Measurements from ENCODE around the gene SOX12.
A peak's percentile ranks its signal among the peaks of the same experiment; 100 is the strongest.
"Not testable (repeated sequence)": the region's sequence is repeated elsewhere in the genome, so short reads cannot be mapped to it uniquely, and the experiment has no call there.

SOX12 gene

DNA sequence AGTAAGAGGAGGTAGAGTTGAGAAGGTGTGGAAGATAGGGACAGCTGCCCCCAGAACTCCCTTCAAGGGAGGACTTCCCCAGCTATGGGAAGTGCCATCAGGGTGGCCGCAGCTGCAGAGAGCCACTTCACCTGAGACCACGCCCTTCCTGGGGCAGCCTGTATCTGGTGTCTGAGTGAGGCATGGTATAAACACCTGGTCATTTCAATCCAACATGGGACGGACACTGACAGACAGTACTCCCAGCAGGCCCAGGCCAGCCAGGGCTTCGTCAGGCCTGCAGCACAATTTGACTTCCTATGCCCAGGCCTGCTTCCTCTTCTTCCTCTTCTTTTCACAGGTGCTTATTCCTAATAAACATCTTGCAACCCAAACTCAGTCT lies 4.5 kb downstream of the SOX12 start:
- H3K36me3 Mint-ChIP-seq: peaks cover 1 to 8% of the 10 kb centered on the region in 2 donors
- H3K27me3 Mint-ChIP-seq: no peaks in the 10 kb centered on the region
- H3K4me3 Mint-ChIP-seq: no peak overlapping the region
- no peak for DNase-seq
- no peaks in the 10 kb centered on the region for H3K9me3 Mint-ChIP-seq
- peaks cover 28 to 35% of the 10 kb centered on the region in 2 donors for H3K4me1 Mint-ChIP-seq
- H3K27ac Mint-ChIP-seq: peak overlapping the region; percentile 31
- ATAC-seq (replicated peaks): no peak

DNA sequence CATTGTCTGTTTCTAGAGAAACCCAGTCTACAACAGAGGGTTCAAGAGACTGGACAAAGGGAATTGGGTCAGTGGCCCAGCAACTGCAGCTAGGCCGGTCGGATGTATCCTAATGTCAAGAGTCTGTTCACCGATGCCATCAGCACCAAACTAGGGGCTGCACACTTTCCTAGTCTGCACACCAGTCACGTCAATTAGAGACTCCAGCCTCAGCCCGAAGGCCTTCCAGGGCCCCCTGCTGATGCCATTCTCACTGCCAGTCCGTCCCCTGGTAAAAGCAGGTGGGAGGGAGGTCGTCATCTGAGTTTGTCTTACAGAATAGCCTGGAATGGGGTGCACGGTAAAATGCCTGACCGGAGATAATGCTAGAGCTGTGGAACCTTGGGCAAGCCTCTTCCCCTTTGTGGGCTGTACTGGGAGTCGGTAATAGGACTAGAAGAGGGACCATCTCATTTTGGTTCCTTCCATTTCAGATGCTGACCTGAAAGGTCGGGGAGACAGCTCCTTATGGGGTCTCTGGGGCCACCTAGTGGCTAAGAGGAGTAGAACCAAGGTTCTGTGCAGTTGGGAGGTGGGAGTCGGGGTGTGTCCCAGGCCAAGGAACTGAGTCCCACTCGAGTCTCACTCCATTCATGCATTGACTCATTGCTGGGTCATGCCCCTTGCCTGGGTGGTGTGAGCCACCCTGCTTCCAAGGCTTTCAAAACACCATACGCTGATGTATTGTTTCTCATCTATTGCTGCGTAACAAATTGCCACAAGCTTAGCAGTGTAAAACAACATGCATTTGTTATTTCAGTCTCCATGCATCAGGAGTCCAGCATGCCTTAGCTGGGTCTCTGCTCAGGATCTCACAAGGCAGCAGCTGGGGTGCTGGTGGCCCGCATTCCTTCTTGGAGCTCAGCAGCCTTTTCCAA lies 5.1 kb downstream of the SOX12 start:
- Mint-ChIP-seq H3K4me3 (no peak overlapping the region), H3K36me3 (peaks cover 1 to 8% of the 10 kb centered on the region in 2 donors), H3K27me3 (no peaks in the 10 kb centered on the region), H3K9me3 (no peaks in the 10 kb centered on the region), H3K4me1 (peaks cover 28 to 35% of the 10 kb centered on the region in 2 donors), H3K27ac (peak overlapping the region; percentile 31)
- DNase-seq (peak; percentile 51), ATAC-seq (replicated peaks) (peak; percentile 66 to 70)

DNA sequence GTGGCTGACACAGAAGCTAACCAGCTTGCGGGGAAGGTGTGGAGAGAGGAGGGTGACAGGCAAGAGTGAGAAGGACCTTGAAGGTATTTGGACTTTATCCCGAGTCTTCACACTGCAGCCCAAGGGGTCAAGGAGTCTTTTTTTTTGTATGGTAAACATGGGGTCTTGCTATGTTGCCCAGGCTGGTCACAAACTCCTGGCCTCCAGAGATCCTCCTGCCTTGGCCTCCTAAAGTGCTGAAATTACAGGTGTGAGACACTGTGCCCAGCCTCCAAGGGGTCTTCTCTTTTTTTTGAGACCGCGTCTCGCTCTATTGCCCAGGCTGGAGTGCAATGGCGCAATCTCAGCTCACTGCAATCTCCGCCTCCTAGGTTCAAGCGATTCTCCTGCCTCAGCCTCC lies 9.2 kb downstream of the SOX12 start:
- H3K27ac Mint-ChIP-seq: no peak overlapping the region
- no peak for ATAC-seq (replicated peaks)
- H3K36me3 Mint-ChIP-seq: peaks cover 0 to 4% of the 10 kb centered on the region in 2 donors
- H3K9me3 Mint-ChIP-seq: no peaks in the 10 kb centered on the region
- H3K4me3 Mint-ChIP-seq: no peak overlapping the region
- no peak for DNase-seq
- peaks cover 22 to 30% of the 10 kb centered on the region in 2 donors for H3K4me1 Mint-ChIP-seq
- H3K27me3 Mint-ChIP-seq: no peaks in the 10 kb centered on the region

DNA sequence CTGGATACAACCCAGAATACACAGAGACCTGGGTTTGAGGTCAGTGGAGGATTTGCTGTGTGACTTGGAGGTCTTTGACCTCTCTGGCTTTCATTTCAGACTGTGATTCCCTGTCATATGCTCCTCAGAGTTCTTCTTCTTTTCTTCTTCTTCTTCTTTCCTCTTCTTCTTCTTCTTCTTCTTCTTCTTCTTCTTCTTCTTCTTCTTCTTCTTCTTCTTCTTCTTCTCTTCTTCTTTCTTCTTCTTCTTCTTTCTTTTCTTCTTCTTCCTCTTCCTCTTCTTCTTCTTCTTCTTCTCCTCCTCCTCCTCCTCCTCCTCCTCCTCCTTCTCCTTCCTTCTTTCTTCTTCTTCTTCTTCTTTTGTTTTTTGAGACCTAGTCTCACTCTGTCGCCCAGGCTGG lies 10.7 kb downstream of the SOX12 start:
- not testable (repeated sequence) for ATAC-seq (replicated peaks); DNase-seq; H3K36me3 Mint-ChIP-seq; H3K9me3 Mint-ChIP-seq; H3K4me3 Mint-ChIP-seq; H3K27ac Mint-ChIP-seq; H3K27me3 Mint-ChIP-seq
- peaks cover 13 to 20% of the 10 kb centered on the region in 2 donors for H3K4me1 Mint-ChIP-seq

DNA sequence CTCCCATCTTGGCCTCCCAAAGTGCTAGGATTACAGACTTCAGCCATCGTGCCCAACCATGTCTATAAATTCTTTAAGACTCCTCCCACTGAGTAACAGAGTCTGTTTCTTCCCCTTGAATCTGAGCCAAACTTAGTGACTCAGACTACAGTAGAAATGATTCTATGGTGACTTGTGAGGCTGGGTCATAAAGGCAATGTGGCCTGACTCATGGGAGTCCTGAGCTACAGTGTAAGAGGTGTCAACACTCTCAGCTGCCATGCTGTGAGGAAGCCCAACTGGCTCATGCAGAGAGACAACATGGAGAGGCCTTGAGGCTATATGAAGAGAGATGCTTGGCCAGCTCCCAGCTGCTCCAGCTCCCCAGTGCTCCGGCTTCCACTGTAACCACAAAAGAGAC lies 16.3 kb downstream of the SOX12 start:
- H3K27me3 Mint-ChIP-seq: no peaks in the 10 kb centered on the region
- H3K4me3 Mint-ChIP-seq: no peak overlapping the region
- DNase-seq (no peak), ATAC-seq (replicated peaks) (peak; percentile 48 to 65)
- peaks cover 17 to 20% of the 10 kb centered on the region in 2 donors for H3K4me1 Mint-ChIP-seq
- peaks cover 10 to 11% of the 10 kb centered on the region in 2 donors for H3K36me3 Mint-ChIP-seq
- H3K27ac Mint-ChIP-seq: no peak overlapping the region
- H3K9me3 Mint-ChIP-seq: peaks cover 0 to 2% of the 10 kb centered on the region in 2 donors

DNA sequence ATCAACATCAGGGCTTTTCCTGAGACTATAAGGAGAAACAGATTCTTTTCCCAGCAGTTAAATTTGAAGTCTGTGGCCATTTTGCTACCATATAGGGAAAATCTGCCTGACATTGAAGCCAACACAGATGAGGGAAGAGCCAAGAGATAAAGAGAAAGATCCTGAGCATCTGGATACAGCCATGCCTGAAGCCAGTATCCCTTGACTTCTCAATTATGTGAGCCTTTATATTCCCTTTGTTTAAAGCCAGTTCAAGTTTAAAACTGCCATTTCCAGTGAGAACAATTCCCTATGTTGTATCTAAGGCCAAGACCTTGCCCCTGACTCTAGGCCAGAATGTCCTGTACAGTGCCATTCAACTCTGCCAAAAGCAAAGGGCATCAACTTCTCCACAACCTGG lies 17.8 kb downstream of the SOX12 start:
- no peak overlapping the region for H3K4me3 Mint-ChIP-seq
- peaks cover 10 to 11% of the 10 kb centered on the region in 2 donors for H3K36me3 Mint-ChIP-seq
- H3K4me1 Mint-ChIP-seq: peaks cover 12 to 15% of the 10 kb centered on the region in 2 donors
- DNase-seq (no peak), ATAC-seq (replicated peaks) (no peak)
- no peak overlapping the region for H3K27ac Mint-ChIP-seq
- H3K9me3 Mint-ChIP-seq: peaks cover 0 to 2% of the 10 kb centered on the region in 2 donors
- H3K27me3 Mint-ChIP-seq: no peaks in the 10 kb centered on the region

DNA sequence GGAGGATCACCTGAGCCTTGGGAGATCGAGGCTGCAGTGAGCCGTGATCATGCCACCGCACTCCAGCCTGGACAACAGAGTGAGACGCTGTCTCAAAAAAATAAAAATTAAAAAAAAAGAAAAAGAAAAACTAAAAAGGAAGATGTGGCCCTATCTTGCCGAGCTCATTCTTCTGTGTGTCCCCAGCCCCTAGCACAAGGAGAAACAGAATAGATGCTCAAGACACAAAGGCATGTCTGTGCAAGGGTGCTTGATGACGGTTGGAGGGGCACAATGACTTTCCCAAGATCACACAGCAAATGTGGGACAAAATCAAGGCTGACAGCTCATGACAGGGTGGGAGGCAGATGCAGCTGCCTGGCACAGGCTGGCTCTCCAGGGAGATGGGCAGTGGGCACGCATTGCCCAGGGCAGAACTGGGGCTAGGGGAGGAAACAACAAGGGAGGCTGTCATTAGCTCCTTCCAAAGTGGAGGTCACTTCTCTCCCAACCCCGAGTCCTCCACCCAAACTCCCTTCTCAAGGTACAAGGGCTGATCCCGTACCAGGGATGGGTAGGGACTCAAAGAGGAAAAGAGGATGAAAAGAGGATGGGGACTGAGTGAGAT lies 20.8 kb downstream of the SOX12 start:
- Mint-ChIP-seq H3K27me3 (no peaks in the 10 kb centered on the region), H3K36me3 (peaks cover 13 to 14% of the 10 kb centered on the region in 2 donors), H3K4me1 (peaks cover 11 to 16% of the 10 kb centered on the region in 2 donors), H3K27ac (peak overlapping the region; percentile 93), H3K4me3 (peak overlapping the region; percentile 90 to 95), H3K9me3 (peaks cover 0 to 2% of the 10 kb centered on the region in 2 donors)
- no peak for DNase-seq
- ATAC-seq (replicated peaks): no peak

DNA sequence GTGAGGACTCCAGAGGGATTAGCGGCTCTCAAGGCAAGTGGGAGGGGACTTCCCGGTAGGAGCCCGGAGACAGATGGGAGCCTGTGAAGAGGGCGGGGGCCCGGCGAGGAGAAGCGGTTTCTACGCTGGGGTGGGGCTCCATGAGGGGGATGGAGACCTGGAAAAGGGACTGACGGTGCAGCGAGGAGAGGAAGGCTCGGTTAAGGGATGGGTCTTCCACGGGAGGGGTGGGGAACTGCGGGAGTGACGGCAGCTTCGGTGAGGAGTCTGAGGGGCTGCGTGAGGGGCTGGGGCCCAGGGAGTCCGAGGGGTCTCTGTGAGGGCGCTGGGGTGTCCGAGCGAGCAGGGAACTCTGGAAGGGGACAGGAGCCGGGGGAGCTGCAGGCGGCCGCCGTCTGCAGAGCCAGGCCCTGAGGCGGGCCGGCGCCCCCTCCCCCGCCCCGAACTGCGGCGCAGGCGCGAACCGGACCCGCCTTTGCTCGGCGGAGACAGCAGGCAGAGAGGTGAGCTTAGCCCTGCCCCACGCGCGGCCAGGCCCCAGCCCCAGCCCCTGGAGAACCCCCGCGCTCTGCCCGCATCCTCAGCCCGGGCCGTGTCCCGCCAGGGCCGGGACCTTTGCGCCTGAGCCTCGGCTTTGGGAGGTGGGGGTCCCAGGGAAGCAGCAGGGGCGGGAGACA lies 21.4 kb downstream of the SOX12 start, which contains the start of gene NRSN2:
Gene NRSN2 (plus strand): TSS at position 472 of the 677 bp plus-strand sequence. CDS start 2,533 bp downstream, outside the sequence.
- Mint-ChIP-seq H3K36me3 (peaks cover 12 to 13% of the 10 kb centered on the region in 2 donors), H3K4me1 (peaks cover 11 to 16% of the 10 kb centered on the region in 2 donors), H3K4me3 (peak within 1 kb of the TSS; percentile 90 to 95), H3K27ac (peak within 1 kb of the TSS; percentile 93), H3K9me3 (peaks cover 0 to under 1% of the 10 kb centered on the region in 2 donors), H3K27me3 (no peaks in the 10 kb centered on the region)
- DNase-seq (peak; percentile 34), ATAC-seq (replicated peaks) (peak; percentile 62 to 64)

DNA sequence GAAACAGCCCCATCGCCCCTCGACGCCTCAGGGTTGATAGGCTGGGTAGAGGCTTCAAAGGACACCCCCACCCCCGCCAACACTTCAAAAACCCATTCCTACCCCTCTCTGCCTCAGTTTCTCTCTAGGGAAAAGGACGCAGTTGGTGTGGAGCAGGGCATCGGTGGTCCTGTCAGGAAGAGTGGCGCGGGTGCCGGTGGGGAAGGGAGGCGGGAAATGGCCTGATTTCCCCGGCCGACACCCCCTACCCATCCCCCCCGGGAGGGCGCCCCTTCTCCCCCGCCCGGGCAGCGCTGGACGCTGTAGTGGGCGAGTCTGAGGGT lies 21.9 kb downstream of the SOX12 start:
- no peaks in the 10 kb centered on the region for H3K9me3 Mint-ChIP-seq
- peaks cover 11 to 16% of the 10 kb centered on the region in 2 donors for H3K4me1 Mint-ChIP-seq
- DNase-seq: no peak
- peak overlapping the region; percentile 82 for H3K27ac Mint-ChIP-seq
- no peaks in the 10 kb centered on the region for H3K27me3 Mint-ChIP-seq
- peak in 1 of 2 donors; percentile 2 for ATAC-seq (replicated peaks)
- peaks cover 11 to 13% of the 10 kb centered on the region in 2 donors for H3K36me3 Mint-ChIP-seq
- H3K4me3 Mint-ChIP-seq: peak overlapping the region; percentile 90 to 95

DNA sequence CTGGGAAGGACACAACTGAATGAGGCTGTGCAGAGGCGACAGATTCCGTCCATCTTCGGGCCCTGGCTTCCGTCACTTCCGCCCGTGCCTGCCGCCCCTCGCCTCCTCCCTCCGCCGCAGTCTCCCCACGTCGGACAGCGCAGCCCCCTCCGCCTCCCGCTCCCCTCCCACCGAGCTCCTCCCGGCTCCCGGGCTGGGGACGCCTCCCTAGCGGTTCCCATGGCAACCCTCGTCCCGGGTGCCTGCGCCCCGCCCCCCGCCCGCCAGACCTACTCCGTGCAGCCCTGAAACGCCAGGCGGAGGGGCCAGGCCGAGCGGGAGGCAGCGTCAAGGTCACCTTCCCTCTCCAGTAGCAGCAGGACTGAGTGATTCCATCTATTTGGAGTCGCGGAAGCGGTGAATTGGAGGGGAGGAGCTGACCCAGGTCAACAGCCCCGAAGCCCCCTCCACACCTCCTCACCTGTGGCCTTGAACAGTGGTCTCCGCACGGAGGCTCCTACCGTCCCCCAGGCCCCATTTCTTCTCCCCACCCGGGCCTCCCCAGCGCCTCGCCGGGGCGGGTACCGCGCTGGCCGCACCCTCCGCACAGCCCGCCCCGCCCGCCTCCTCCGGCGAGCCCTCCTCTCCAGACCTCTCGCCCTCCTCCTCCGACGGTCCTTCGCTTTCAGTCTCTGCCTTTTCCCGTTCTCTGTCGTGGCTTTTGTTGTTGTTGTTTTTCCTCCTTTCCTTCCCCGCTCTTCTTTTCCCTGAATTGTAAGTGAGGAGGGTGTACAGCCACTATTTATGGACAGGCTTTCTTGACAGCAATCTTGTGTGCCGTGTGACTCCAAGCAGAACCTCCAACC lies 22.5 kb downstream of the SOX12 start:
- H3K9me3 Mint-ChIP-seq: no peaks in the 10 kb centered on the region
- H3K27ac Mint-ChIP-seq: peak overlapping the region; percentile 74
- peaks cover 11 to 12% of the 10 kb centered on the region in 2 donors for H3K36me3 Mint-ChIP-seq
- peaks cover 11 to 16% of the 10 kb centered on the region in 2 donors for H3K4me1 Mint-ChIP-seq
- ATAC-seq (replicated peaks): peak; percentile 84 to 87
- no peaks in the 10 kb centered on the region for H3K27me3 Mint-ChIP-seq
- peak; percentile 73 for DNase-seq
- H3K4me3 Mint-ChIP-seq: peak overlapping the region; percentile 90 to 95

DNA sequence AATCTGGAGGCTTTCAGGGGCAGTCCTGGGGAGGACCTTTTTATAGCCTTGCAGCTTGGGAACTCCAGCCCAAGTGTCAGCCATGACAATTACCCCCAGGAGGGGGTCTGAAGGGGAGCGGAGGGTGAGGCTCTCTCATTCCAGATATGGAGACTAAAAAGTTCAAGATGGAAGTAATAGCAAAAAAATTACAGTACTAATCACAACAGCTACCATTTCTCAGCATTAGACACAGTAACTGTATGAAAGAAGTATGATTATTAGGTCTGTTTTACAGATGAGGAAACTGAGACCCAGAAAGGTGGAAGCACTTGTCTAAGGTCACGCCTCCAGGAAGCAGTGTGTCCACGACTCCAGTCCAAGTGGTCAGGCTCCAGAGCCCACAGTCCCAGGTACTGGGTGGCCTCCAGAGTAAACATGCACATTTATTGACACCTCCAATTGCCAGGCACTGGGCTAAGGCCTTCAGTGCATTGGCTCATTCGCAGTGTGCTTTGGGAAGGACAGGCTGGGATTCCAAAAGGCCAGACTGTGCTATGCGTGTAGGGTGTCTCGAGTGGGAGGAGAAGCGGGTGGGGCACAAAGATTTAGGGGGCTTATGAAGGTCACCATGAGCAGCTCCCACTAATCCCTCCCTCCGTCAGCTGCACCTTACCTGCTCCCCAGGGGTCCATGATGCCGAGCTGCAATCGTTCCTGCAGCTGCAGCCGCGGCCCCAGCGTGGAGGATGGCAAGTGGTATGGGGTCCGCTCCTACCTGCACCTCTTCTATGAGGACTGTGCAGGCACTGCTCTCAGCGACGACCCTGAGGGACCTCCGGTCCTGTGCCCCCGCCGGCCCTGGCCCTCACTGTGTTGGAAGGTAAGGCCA lies 23.9 kb downstream of the SOX12 start:
- ATAC-seq (replicated peaks) (no peak), DNase-seq (no peak)
- Mint-ChIP-seq H3K4me3 (no peak overlapping the region), H3K27me3 (no peaks in the 10 kb centered on the region), H3K36me3 (peaks cover 11 to 15% of the 10 kb centered on the region in 2 donors), H3K9me3 (no peaks in the 10 kb centered on the region), H3K27ac (no peak overlapping the region), H3K4me1 (peaks cover 11 to 17% of the 10 kb centered on the region in 2 donors)

DNA sequence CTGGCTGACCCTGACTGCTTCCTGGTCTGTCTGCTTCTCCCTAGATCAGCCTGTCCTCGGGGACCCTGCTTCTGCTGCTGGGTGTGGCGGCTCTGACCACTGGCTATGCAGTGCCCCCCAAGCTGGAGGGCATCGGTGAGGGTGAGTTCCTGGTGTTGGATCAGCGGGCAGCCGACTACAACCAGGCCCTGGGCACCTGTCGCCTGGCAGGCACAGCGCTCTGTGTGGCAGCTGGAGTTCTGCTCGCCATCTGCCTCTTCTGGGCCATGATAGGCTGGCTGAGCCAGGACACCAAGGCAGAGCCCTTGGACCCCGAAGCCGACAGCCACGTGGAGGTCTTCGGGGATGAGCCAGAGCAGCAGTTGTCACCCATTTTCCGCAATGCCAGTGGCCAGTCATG lies 27.8 kb downstream of the SOX12 start:
- H3K4me1 Mint-ChIP-seq: peaks cover 3 to 14% of the 10 kb centered on the region in 2 donors
- H3K4me3 Mint-ChIP-seq: no peak overlapping the region
- ATAC-seq (replicated peaks) (no peak), DNase-seq (no peak)
- no peaks in the 10 kb centered on the region for H3K27me3 Mint-ChIP-seq
- peaks cover 8% of the 10 kb centered on the region in 2 donors for H3K36me3 Mint-ChIP-seq
- no peak overlapping the region for H3K27ac Mint-ChIP-seq
- no peaks in the 10 kb centered on the region for H3K9me3 Mint-ChIP-seq
